Loucy (cell line): ENCODE measurements around the gene DMRTB1.

Experiments used
- CTCF ChIP-seq: fragments of 200-600 bp; sonication (generic); conservative IDR thresholded peaks from 2 replicates; pipeline ENCODE4 v1.5.1; 2014; ENCODE audit warnings: mild to moderate bottlenecking, antibody characterized with exemption, low read length
- EZH2phosphoT487 ChIP-seq: fragments of 200-600 bp; IDR thresholded peaks from 2 replicates; pipeline ENCODE4 v1.6.1; 2018; ENCODE audit warnings: antibody characterized with exemption, mild to moderate bottlenecking, moderate library complexity, borderline replicate concordance

GRCh38 chr1:53461323-53462044, 2.3 kb downstream of the DMRTB1 start:
- TF ChIP-seq CTCF (no peak), EZH2phosphoT487 (no peak)
